ENCODE measurements around the gene SPATA16.
"Not testable (repeated sequence)": the region's sequence is repeated elsewhere in the genome, so short reads cannot be mapped to it uniquely, and the experiment has no call there.

Gene SPATA16

GRCh38 chr3:173140986-173141385 is at the start of gene SPATA16:
Gene SPATA16 (minus strand): TSS chr3:173141235. CDS start chr3:173117731, 23,504 bp downstream.
- DNase-seq (ENCODE audit: low read depth in 2 of 2), result no peak

GRCh38 chr3:173183022-173183421 is 42.0 kb upstream of the SPATA16 start:
- not testable (repeated sequence) for DNase-seq (ENCODE audit: low read depth in 2 of 2)

- no peak for DNase-seq (ENCODE audit: low read depth in 2 of 2)
Measured at GRCh38 chr3:173173652-173174051, 32.6 kb upstream of the SPATA16 start.

GRCh38 chr3:173159139-173159538 is 18.1 kb upstream of the SPATA16 start:
- DNase-seq (ENCODE audit: low read depth in 2 of 2), result not testable (repeated sequence)

- not testable (repeated sequence) for DNase-seq (ENCODE audit: low read depth in 2 of 2)
Measured at GRCh38 chr3:173156533-173156932, 15.5 kb upstream of the SPATA16 start.

GRCh38 chr3:173153631-173154030 is 12.6 kb upstream of the SPATA16 start:
- no peak for DNase-seq (ENCODE audit: low read depth in 2 of 2)

GRCh38 chr3:173139420-173139819 is 1.6 kb downstream of the SPATA16 start:
- no peak for DNase-seq (ENCODE audit: low read depth in 2 of 2)

- DNase-seq (ENCODE audit: low read depth in 2 of 2), result no peak
Measured at GRCh38 chr3:173138026-173138425, 3.0 kb downstream of the SPATA16 start.

GRCh38 chr3:173135059-173135458 is 6.0 kb downstream of the SPATA16 start:
- no peak for DNase-seq (ENCODE audit: low read depth in 2 of 2)

GRCh38 chr3:173128633-173129032 is 12.4 kb downstream of the SPATA16 start:
- DNase-seq (ENCODE audit: low read depth in 2 of 2), result no peak

GRCh38 chr3:173111321-173111720 is 29.7 kb downstream of the SPATA16 start:
- DNase-seq (ENCODE audit: low read depth in 2 of 2), result no peak

- DNase-seq (ENCODE audit: low read depth in 2 of 2), result no peak
Measured at GRCh38 chr3:173109143-173109542, 31.9 kb downstream of the SPATA16 start.

GRCh38 chr3:173103469-173103868 is 37.6 kb downstream of the SPATA16 start:
- DNase-seq (ENCODE audit: low read depth in 2 of 2), result no peak

GRCh38 chr3:173098959-173099358 is 42.1 kb downstream of the SPATA16 start:
- no peak for DNase-seq (ENCODE audit: low read depth in 2 of 2)

- no peak for DNase-seq (ENCODE audit: low read depth in 2 of 2)
Measured at GRCh38 chr3:173096994-173097785, 43.8 kb downstream of the SPATA16 start.

- DNase-seq (ENCODE audit: low read depth in 2 of 2), result no peak
Measured at GRCh38 chr3:173096140-173096539, 44.9 kb downstream of the SPATA16 start.

- no peak for DNase-seq (ENCODE audit: low read depth in 2 of 2)
Measured at GRCh38 chr3:173092038-173092437, 49.0 kb downstream of the SPATA16 start.

GRCh38 chr3:173090492-173090891 is 50.5 kb downstream of the SPATA16 start:
- no peak for DNase-seq (ENCODE audit: low read depth in 2 of 2)

GRCh38 chr3:173089283-173089682 is 51.8 kb downstream of the SPATA16 start:
- no peak for DNase-seq (ENCODE audit: low read depth in 2 of 2)

- no peak for DNase-seq (ENCODE audit: low read depth in 2 of 2)
Measured at GRCh38 chr3:173078525-173078924, 62.5 kb downstream of the SPATA16 start.

GRCh38 chr3:173066044-173067004 is 74.7 kb downstream of the SPATA16 start:
- no peak for DNase-seq (ENCODE audit: low read depth in 2 of 2)

- DNase-seq (ENCODE audit: low read depth in 2 of 2), result no peak
Measured at GRCh38 chr3:173065543-173065981, 75.5 kb downstream of the SPATA16 start.

Measured in stimulated activated CD4-positive, alpha-beta T cell treated with anti-CD3 and anti-CD28 coated beads, Interleukin-1b, Interleukin-23, amount 100 ng/mL, for 4 hours (primary cell).